WTC11 (cell line): ENCODE results near the gene NEFH. TPM values are rescaled to one million over a fixed set of nuclear protein-coding genes. Genes with fewer than 3 reads are reported as not detected.

Experiments used
- ATAC-seq: fragments of 200-7000 bp; cut with Tn5 transposase; 2 replicates; pipeline ENCODE4 v1.10.0; 2021; ENCODE audit warnings: mild to moderate bottlenecking, moderate library complexity
- CTCF ChIA-PET: fragments of 300-600 bp; sonication (Branson Sonifier 250); formaldehyde crosslinking; loops from one replicate; lab custom pipeline; 2021; ENCODE audit warnings: antibody characterized with exemption; lab: Charles Lee
- POLR2A ChIA-PET: fragments of 350-600 bp; sonication (Branson Sonifier 250); formaldehyde crosslinking; loops from one replicate; lab custom pipeline; 2021; ENCODE audit warnings: antibody characterized with exemption; lab: Charles Lee
- DNase-seq: peaks from one replicate; pipeline ENCODE4 v3.0.0; 2021; ENCODE audit warnings: low spot score
- H3K27ac Mint-ChIP-seq: 2 replicates; pipeline ENCODE4 v1.8.0; 2021; ENCODE audit warnings: mixed read lengths
- H3K27me3 Mint-ChIP-seq: 2 replicates; pipeline ENCODE4 v1.8.0; 2021; ENCODE audit warnings: low read depth, mild to moderate bottlenecking, moderate library complexity, mixed read lengths
- H3K36me3 Mint-ChIP-seq: 2 replicates; pipeline ENCODE4 v1.8.0; 2021; ENCODE audit warnings: mixed read lengths
- H3K4me1 Mint-ChIP-seq: 2 replicates; pipeline ENCODE4 v1.8.0; 2022; ENCODE audit warnings: mixed read lengths
- H3K4me3 Mint-ChIP-seq: 2 replicates; pipeline ENCODE4 v1.8.0; 2021; ENCODE audit warnings: mild to moderate bottlenecking, moderate library complexity, mixed read lengths
- H3K9me3 Mint-ChIP-seq: 2 replicates; pipeline ENCODE4 v1.8.0; 2021; ENCODE audit warnings: mixed read lengths
- CREM ChIP-seq: sonication (generic); formaldehyde crosslinking; IDR thresholded peaks from 2 replicates; pipeline ENCODE4 v1.8.1; 2022; ENCODE audit warnings: mild to moderate bottlenecking, missing genetic modification reagents, moderate library complexity
- EMX1 ChIP-seq: fragments of 250-450 bp; sonication (Bioruptor Pico); IDR thresholded peaks from 2 replicates; pipeline ENCODE4 v1.8.0; 2021; ENCODE audit warnings: mild to moderate bottlenecking
- GABPB1 ChIP-seq: sonication (generic); formaldehyde crosslinking; IDR thresholded peaks from 2 replicates; pipeline ENCODE4 v1.8.1; 2023; ENCODE audit warnings: mild to moderate bottlenecking, missing genetic modification reagents
- MXD4 ChIP-seq: fragments of 250-450 bp; sonication (Bioruptor Pico); IDR thresholded peaks from 2 replicates; pipeline ENCODE4 v1.8.0; 2021; ENCODE audit warnings: mild to moderate bottlenecking, moderate library complexity, borderline replicate concordance
- NFYB ChIP-seq: sonication (generic); formaldehyde crosslinking; conservative IDR thresholded peaks from 2 replicates; pipeline ENCODE4 v1.8.0; 2022; ENCODE audit warnings: low read depth, missing genetic modification reagents
- OVOL2 ChIP-seq: fragments of 250-450 bp; sonication (Bioruptor Pico); IDR thresholded peaks from 2 replicates; pipeline ENCODE4 v1.9.0; 2021; ENCODE audit warnings: mild to moderate bottlenecking, borderline replicate concordance
- RORB ChIP-seq: fragments of 250-450 bp; sonication (Bioruptor Pico); IDR thresholded peaks from 2 replicates; pipeline ENCODE4 v1.9.0; 2021; ENCODE audit warnings: mild to moderate bottlenecking
- SMAD3 ChIP-seq: sonication (generic); formaldehyde crosslinking; IDR thresholded peaks from 2 replicates; pipeline ENCODE4 v1.8.0; 2022; ENCODE audit warnings: missing genetic modification reagents, mild to moderate bottlenecking, borderline replicate concordance
- SP1 ChIP-seq: sonication (generic); formaldehyde crosslinking; conservative IDR thresholded peaks from 2 replicates; pipeline ENCODE4 v1.8.1; 2022; ENCODE audit warnings: missing genetic modification reagents
- TEAD1 ChIP-seq: sonication (generic); formaldehyde crosslinking; IDR thresholded peaks from 2 replicates; pipeline ENCODE4 v1.8.0; 2022; ENCODE audit warnings: mild to moderate bottlenecking, missing genetic modification reagents
- TP53 ChIP-seq: sonication (generic); formaldehyde crosslinking; IDR thresholded peaks from 2 replicates; pipeline ENCODE4 v1.8.1; 2023; ENCODE audit warnings: mild to moderate bottlenecking, missing genetic modification reagents
- ZBTB43 ChIP-seq: sonication (generic); formaldehyde crosslinking; IDR thresholded peaks from 2 replicates; pipeline ENCODE4 v1.8.1; 2023; ENCODE audit warnings: mild to moderate bottlenecking, missing genetic modification reagents
- ZMAT4 ChIP-seq: fragments of 250-450 bp; sonication (Bioruptor Pico); IDR thresholded peaks from 2 replicates; pipeline ENCODE4 v1.9.0; 2021; ENCODE audit warnings: mild to moderate bottlenecking
- ZNF281 ChIP-seq: sonication (generic); formaldehyde crosslinking; IDR thresholded peaks from 2 replicates; pipeline ENCODE4 v1.8.0; 2023; ENCODE audit warnings: mild to moderate bottlenecking, missing genetic modification reagents
- total RNA-seq: library from RNA; stranded (reverse); gene quantifications from 3 replicates; pipeline ENCODE4 v1.2.3, GENCODE V29; 2021
- TF ChIP-seq, protein P1 (sequence below): sonication (generic); formaldehyde crosslinking; IDR thresholded peaks from 2 replicates; pipeline ENCODE4 v1.8.1; 2022; ENCODE audit warnings: low read depth, missing genetic modification reagents, borderline replicate concordance
- TF ChIP-seq, protein P2 (sequence below): fragments of 250-450 bp; sonication (Bioruptor Pico); IDR thresholded peaks from 2 replicates; pipeline ENCODE4 v2.1.2; 2022; ENCODE audit warnings: mild to moderate bottlenecking, moderate library complexity
- TF ChIP-seq, protein P3 (sequence below): fragments of 250-450 bp; sonication (Bioruptor Pico); IDR thresholded peaks from 2 replicates; pipeline ENCODE4 v1.9.0; 2021; ENCODE audit warnings: moderate library complexity, mild to moderate bottlenecking, inconsistent platforms, borderline replicate concordance
- TF ChIP-seq, protein P4 (sequence below): sonication (generic); formaldehyde crosslinking; IDR thresholded peaks from 2 replicates; pipeline ENCODE4 v1.8.1; 2022; ENCODE audit warnings: low read depth, mild to moderate bottlenecking, moderate library complexity, missing genetic modification reagents, borderline replicate concordance
- TF ChIP-seq, protein P5 (sequence below): fragments of 250-450 bp; sonication (Bioruptor Pico); conservative IDR thresholded peaks from 2 replicates; pipeline ENCODE4 v1.9.0; 2021; ENCODE audit warnings: mild to moderate bottlenecking
- TF ChIP-seq, protein P6 (sequence below): sonication (generic); formaldehyde crosslinking; IDR thresholded peaks from 2 replicates; pipeline ENCODE4 v1.8.1; 2023; ENCODE audit warnings: mild to moderate bottlenecking, missing genetic modification reagents, moderate library complexity

The NEFH gene
- total RNA-seq, 1 experiment from 2014 or later, result 2.6 TPM

- Mint-ChIP-seq H3K4me1 (no peaks in the 10 kb centered on the region; the same call in 1 of the 2 replicates), H3K27me3 (no peaks in the 10 kb centered on the region), H3K9me3 (no peaks in the 10 kb centered on the region), H3K4me3 (no peak overlapping the region), H3K36me3 (no peaks in the 10 kb centered on the region), H3K27ac (no peak overlapping the region)
- POLR2A ChIA-PET, result no interaction called here
- no peak for ATAC-seq
- CTCF ChIA-PET, result interaction anchor here (1.2 to 1.3 kb wide), 2 partner anchors 10 to 135 kb away, joined by 3 read pairs; no protein-coding TSS in a partner anchor
- no peak for DNase-seq
- TF ChIP-seq SP1 (CRISPR knock-in tag), result no peak
- TF ChIP-seq, protein P1, sequence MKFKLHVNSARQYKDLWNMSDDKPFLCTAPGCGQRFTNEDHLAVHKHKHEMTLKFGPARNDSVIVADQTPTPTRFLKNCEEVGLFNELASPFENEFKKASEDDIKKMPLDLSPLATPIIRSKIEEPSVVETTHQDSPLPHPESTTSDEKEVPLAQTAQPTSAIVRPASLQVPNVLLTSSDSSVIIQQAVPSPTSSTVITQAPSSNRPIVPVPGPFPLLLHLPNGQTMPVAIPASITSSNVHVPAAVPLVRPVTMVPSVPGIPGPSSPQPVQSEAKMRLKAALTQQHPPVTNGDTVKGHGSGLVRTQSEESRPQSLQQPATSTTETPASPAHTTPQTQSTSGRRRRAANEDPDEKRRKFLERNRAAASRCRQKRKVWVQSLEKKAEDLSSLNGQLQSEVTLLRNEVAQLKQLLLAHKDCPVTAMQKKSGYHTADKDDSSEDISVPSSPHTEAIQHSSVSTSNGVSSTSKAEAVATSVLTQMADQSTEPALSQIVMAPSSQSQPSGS (CRISPR knock-in tag), result no peak
- no peak for TF ChIP-seq ZMAT4
- TF ChIP-seq MXD4 (CRISPR knock-in tag), result no peak
- TF ChIP-seq NFYB, result no peak
- TF ChIP-seq, protein P2, sequence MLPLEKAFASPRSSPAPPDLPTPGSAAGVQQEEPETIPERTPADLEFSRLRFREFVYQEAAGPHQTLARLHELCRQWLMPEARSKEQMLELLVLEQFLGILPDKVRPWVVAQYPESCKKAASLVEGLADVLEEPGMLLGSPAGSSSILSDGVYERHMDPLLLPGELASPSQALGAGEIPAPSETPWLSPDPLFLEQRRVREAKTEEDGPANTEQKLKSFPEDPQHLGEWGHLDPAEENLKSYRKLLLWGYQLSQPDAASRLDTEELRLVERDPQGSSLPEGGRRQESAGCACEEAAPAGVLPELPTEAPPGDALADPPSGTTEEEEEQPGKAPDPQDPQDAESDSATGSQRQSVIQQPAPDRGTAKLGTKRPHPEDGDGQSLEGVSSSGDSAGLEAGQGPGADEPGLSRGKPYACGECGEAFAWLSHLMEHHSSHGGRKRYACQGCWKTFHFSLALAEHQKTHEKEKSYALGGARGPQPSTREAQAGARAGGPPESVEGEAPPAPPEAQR (CRISPR knock-in tag), result no peak
- no peak for TF ChIP-seq OVOL2 (CRISPR knock-in tag)
- TF ChIP-seq, protein P3, sequence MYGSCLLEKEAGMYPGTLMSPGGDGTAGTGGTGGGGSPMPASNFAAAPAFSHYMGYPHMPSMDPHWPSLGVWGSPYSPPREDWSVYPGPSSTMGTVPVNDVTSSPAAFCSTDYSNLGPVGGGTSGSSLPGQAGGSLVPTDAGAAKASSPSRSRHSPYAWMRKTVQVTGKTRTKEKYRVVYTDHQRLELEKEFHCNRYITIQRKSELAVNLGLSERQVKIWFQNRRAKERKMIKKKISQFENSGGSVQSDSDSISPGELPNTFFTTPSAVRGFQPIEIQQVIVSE (CRISPR knock-in tag), result no peak
- TF ChIP-seq GABPB1, result no peak
- TF ChIP-seq, protein P4, sequence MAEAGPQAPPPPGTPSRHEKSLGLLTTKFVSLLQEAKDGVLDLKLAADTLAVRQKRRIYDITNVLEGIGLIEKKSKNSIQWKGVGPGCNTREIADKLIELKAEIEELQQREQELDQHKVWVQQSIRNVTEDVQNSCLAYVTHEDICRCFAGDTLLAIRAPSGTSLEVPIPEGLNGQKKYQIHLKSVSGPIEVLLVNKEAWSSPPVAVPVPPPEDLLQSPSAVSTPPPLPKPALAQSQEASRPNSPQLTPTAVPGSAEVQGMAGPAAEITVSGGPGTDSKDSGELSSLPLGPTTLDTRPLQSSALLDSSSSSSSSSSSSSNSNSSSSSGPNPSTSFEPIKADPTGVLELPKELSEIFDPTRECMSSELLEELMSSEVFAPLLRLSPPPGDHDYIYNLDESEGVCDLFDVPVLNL (CRISPR knock-in tag), result no peak
- no peak for TF ChIP-seq TEAD1 (CRISPR knock-in tag)
- no peak for TF ChIP-seq RORB (CRISPR knock-in tag)
- TF ChIP-seq, protein P5, sequence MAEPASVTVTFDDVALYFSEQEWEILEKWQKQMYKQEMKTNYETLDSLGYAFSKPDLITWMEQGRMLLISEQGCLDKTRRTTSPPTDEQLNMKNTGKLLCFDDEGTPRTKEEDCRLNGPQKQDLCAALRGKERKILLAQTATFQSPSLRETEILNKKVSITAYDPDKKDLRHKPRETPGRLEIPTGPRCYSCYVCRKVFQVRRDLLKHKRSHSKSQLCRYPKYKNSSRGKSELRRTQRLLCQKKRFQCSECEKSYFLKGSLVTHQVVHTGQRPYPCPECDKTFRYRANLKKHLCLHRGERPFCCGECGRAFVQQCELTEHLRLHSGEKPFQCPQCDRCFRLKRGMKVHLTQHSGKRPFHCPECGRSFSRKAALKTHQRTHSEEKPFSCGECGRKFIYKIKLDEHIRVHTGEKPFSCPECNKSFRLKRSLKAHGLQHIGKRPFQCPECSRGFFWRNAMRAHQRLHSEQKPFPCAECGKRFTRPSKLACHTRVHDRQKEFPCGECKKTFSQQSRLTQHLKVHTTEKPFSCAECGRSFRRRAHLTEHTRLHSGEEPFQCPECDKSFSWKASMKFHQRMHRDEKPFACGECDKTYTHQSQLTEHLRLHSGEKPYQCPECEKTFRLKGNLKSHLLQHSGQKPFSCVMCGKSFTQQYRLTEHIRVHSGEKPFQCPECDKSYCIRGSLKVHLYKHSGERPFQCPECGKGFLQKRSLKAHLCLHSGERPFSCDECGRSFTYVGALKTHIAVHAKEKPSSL (CRISPR knock-in tag), result no peak
- TF ChIP-seq SMAD3 (CRISPR knock-in tag), result no peak
- TF ChIP-seq TP53 (CRISPR knock-in tag), result no peak
- no peak for TF ChIP-seq ZBTB43
- TF ChIP-seq ZNF281 (CRISPR knock-in tag), result no peak
- TF ChIP-seq EMX1 (CRISPR knock-in tag), result no peak
- TF ChIP-seq, protein P6, sequence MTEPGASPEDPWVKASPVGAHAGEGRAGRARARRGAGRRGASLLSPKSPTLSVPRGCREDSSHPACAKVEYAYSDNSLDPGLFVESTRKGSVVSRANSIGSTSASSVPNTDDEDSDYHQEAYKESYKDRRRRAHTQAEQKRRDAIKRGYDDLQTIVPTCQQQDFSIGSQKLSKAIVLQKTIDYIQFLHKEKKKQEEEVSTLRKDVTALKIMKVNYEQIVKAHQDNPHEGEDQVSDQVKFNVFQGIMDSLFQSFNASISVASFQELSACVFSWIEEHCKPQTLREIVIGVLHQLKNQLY (CRISPR knock-in tag), result no peak
- no peak for TF ChIP-seq CREM (CRISPR knock-in tag)
These were observed 32.1 kb upstream of the NEFH start for GRCh38 chr22:29447906-29448305.
